GM12892 (cell line): Measurements from ENCODE around the gene CIB2.

Source experiments
- POLR2A ChIP-seq: IDR thresholded peaks from 2 replicates; pipeline ENCODE4 v1.6.1; 2011; ENCODE audit warnings: low read depth, low read length, control low read depth
- POLR2AphosphoS5 ChIP-seq: IDR thresholded peaks from 2 replicates; pipeline ENCODE4 v1.6.1; 2011; ENCODE audit warnings: low read depth, low read length, control low read depth

DNA sequence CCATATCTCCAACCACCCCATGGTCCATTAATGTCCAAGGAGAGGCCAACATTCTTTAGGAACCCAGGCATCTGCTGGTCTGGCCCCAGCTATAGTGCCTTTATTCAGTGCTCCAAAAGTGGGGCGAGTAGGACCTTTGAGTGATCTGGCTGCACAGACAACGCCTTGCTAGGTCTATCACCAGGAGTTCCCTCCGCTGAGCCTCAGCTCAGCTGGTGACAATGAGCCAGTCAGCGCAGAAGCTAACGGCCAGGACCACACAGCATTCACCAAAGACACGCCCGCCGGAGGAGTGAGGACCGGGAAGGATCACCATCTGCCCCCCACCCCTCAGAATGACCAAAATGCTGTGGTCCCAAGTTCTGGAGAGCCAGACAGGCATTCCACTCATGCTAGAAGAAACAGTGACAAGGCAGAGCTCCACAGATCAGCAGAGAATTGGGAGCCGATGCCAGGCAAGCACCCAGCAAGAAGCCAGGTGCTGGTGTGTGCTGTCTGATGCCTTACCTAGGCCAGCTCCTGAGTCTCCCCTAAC, 72.8 kb downstream of the CIB2 start:
- TF ChIP-seq POLR2AphosphoS5 (no peak), POLR2A (no peak)
